Brain pericyte (primary cell): ENCODE measurements around the gene OBP2A.

Experiments used
- DNase-seq: peaks from one replicate; pipeline ENCODE4 v3.0.0-alpha.2; 2012; ENCODE audit warnings: low read depth, low spot score

OBP2A gene

GRCh38 chr9:135552021-135552697 lies 6.2 kb downstream of the OBP2A start:
- DNase-seq = no peak

- DNase-seq = no peak
These were observed 6.8 kb downstream of the OBP2A start for GRCh38 chr9:135552698-135553171.

DNA sequence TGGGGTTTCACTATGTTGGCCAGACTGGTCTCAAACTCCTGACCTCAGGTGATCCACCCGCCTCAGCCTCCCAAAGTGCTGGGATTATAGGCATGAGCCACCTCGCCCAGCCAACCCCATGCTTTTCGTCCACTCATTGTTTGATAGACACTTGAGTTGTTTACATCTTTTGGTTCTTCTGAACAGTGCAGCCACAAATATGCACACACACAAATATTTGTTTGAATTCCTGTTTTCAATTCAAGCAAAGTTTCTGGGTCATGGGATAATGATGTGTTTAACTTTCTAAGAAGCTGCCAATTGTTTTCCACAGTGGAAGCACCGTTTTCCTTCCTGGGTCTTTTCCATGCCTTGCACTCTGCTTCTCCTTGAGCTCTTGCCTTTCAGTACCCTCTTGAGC lies 8.8 kb downstream of the OBP2A start:
- no peak for DNase-seq

DNA sequence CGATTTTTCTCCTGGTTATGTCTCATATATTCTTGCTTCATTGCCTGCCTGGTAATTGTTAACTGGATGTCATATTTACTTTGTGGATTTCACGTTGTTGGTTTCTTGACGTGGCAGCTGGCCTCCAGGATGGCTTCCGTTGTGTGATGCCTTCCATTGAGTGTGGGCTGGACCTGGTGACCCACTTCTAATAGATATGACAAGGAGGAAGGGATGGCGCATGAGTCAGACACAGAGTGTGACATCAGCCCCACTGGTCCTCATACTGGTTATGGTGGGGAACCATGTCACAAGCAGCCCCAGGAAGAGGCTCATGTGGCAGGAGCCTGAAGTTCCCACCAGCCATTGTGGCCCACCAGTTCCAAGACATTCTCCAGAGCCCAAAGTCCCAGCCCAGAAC lies 9.3 kb downstream of the OBP2A start:
- DNase-seq = no peak

DNA sequence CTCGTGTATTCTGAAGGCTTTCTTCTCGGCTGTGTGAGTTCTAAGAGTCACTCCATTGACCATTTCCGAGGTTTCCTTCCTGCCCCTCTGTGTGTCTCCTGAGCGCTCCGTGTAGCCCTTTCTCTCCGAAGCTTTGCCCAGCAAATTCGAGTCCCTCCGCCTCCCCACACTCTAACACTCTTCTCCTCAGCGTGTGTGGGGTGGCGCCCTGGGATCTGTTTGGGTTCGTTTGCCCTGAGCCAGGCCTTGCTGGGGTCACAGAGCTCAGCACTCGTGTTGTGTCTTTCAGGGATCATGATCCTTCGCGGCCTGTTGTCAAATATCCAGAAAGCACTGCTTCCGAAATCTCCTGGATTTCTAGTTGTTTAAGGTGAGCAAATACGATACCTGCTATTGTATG lies 10.0 kb downstream of the OBP2A start:
- DNase-seq = no peak

DNA sequence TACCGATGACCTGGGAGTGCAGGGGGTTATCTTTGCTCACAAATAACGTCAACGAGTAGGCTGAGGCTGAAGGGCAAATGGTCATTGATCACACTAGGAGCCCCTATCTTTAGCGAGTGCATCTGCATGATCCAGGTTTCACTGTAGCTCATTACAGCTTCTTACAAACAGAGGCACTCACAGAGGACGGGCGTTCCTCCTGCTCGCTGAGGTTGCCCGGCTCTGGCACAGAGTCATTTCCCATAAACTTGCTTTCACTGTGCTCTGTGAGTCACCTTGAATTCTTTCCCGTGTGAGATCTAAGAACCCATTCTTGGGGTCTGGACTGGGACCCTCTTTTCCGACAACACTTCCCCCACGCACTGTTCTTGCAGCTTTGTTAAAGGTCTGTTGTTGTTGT lies 13.7 kb downstream of the OBP2A start:
- no peak for DNase-seq

GRCh38 chr9:135561391-135562234 lies 15.7 kb downstream of the OBP2A start, which contains the start of gene PAEP:
Gene PAEP (plus strand): TSS chr9:135561756.
- no peak for DNase-seq

DNA sequence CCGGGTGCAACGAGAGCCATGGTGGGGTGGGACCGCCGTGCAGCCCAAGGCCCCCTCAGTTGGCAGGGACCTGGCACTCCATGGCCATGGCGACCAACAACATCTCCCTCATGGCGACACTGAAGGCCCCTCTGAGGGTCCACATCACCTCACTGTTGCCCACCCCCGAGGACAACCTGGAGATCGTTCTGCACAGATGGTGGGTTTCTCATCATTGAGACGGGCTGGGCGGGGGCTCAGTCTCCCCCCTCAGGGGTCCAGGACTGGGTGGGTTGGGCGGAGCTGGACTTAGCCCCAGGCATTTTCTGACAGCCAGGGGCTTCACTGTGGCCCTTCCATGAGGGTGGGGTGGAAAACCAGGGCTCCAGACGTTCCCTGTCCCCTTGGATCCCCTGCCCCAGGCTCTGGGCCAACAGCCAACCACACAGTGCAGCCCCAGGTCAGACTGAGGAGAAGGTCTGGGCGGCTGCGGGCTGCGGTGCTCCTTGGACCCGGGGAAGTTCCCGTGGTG lies 16.4 kb downstream of the OBP2A start:
- DNase-seq = no peak

GRCh38 chr9:135563039-135563476 lies 17.1 kb downstream of the OBP2A start:
- no peak for DNase-seq

DNA sequence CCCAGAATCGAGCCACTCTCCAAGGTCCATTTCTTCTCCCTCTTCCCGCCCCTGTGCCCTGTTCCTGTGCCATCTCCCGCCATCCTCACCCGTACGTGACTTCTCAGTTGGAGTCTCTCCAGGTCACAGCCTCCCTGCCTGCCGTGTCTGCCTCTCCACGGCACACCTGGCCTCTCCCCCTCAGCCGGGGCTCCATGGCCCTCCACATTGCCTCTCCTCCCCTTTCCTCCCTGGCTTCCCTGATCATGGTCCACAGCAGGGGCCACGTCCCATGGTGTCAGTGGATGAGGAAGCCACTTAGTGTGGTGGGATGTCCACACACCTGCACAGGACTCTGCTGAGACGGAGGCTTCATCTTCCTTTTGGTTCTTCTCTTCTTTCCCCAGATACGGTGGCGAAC lies 17.9 kb downstream of the OBP2A start:
- no peak for DNase-seq

- DNase-seq = no peak
These were observed 19.3 kb downstream of the OBP2A start for GRCh38 chr9:135565141-135565628.

DNA sequence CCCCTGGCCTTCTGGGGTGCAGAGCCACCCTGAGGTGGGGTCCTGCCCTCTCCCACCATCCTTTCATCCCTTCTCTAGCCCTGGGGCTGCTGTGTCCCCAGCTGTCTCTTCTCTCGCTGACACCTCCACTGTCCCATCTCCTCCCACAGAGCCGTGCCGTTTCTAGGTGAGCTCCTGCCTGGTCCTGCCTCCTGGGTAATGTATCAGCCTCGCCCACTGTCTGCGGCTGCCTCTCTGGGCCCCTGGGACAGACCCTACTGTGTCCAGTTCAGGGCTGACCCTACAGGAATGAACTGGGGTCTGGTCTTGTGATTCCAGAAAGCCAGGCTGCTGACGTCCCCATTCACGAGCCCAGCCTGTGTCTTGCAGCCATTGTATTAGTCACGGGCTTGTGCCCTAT lies 19.7 kb downstream of the OBP2A start:
- no peak for DNase-seq

- DNase-seq = no peak
These were observed 20.6 kb downstream of the OBP2A start for GRCh38 chr9:135566552-135566951.

DNA sequence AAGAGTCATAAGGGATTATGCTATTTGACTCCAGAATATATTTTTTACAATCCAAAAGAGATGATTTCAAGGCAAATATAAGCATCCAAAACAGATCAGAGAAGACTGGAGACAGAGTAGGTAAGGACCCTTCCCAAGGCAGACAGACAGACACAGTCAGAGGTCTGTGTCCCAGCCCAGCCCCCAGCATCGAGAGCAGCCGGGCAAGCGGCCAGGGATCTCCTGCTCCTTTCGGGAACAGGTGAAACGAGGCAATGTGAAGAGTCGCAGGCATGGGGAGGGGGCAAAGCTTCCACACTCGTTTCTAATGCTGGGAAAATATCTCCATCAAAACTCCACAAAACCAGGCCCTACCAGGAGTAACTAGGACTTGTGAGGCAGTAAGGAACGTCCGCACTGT lies 21.4 kb downstream of the OBP2A start:
- DNase-seq = no peak

DNA sequence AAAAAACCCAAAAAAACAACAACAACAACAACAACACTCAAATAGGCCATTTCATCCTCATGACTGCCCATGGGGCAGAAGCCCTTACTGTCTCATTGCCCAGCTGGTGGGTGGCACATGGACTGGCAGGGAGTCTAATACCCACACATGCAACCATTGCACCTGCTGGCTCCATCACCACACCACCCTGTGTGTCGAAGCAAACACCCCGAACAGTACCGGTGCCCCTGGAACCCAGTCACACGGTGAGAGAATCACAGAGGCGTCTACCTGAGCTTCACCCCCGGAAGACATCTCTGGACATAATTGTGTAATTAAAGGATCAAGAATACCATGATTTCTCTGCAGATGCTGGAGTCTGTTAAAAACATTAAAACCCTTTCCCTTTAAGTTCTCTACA lies 22.1 kb downstream of the OBP2A start:
- no peak for DNase-seq

DNA sequence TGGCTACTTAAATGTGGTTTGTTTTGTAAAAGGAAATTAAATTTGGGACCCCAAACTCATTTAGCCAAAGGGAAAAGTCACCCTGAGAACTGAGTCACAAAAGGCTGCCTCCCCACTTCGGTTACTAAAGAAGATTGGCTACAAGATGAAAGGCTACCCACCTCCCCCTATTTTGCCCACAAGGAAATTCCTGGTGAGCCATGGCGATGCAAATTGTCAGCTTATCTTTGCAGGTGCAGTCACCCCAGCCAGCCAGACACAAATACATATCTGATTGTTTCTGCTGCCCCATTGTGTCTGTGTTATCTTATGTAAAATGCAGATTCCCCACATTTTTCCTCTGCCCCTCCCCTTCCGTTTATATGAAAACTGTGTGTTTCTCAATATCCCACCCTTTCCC lies 24.5 kb downstream of the OBP2A start:
- no peak for DNase-seq

DNA sequence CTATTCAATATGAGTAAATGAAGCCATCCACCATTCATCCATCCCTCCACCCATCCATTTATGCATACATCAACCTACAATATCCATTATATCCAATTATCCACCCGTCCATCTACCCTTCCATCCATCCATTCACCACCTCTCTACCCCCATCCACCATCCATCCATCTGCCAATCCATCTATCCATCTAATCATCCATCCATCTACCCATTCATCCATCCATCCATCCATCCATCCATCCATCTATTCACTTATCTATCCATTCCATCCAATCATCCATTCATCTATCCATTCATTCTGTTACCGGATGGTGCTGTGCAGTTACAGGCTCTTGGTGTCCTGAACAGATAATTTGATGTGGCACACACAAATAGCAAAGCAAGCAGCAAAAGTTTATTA lies 26.3 kb downstream of the OBP2A start:
- DNase-seq = no peak

GRCh38 chr9:135573124-135573523 lies 27.2 kb downstream of the OBP2A start:
- no peak for DNase-seq

GRCh38 chr9:135574331-135574730 lies 28.4 kb downstream of the OBP2A start:
- no peak for DNase-seq

GRCh38 chr9:135574943-135575342 lies 29.0 kb downstream of the OBP2A start:
- DNase-seq = no peak

DNA sequence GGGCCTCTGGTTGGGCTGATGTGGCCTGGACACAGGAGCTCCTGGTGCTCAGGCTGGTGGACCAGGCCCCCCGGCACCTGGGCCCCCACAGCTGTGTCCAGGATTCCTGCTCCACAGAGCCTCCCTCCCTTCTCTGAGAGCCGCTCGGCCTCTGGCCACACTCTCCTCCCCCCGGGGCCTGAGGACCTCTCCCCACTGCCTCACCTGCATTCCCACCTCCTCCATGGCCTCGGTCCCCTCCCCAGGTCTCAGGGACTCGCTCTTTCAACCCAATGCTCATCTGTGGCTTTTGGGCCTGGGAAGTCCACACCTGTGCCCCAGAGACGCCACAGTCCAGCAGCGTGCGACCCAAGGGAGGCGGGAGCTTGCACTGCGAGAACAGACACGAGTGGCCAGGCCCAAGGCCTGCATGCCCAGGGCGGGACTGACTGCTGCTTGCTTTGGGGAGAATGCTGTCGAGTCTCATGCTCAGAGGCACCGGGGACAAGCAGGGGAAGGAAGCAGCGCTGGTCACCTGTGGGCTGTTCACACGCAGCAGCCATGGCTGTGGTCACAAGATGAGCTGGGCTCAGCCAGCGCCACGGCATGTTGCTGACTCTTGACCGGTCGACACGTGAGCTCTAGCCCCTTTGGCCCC lies 30.2 kb downstream of the OBP2A start:
- DNase-seq = no peak

GRCh38 chr9:135577256-135577655 lies 31.3 kb downstream of the OBP2A start:
- no peak for DNase-seq
